ENCODE measurements around the gene TIMMDC1. TPM values are rescaled to one million over a fixed set of nuclear protein-coding genes. Genes with fewer than 3 reads are reported as not detected.

Gene TIMMDC1
- polyA plus RNA-seq, 10 donors = 66.7 to 84.0 (median 74.9) TPM

- DNase-seq = no peak
Measured at GRCh38 chr3:119506631-119507030, 8.3 kb downstream of the TIMMDC1 start.

GRCh38 chr3:119507404-119507803 lies 9.1 kb downstream of the TIMMDC1 start:
- DNase-seq = no peak

- DNase-seq = no peak
Measured at GRCh38 chr3:119508172-119508845, 10.0 kb downstream of the TIMMDC1 start.

GRCh38 chr3:119510690-119511089 lies 12.3 kb downstream of the TIMMDC1 start:
- no peak for DNase-seq

GRCh38 chr3:119514637-119515036 lies 16.3 kb downstream of the TIMMDC1 start:
- no peak for DNase-seq

- no peak for DNase-seq
Measured at GRCh38 chr3:119517112-119517511, 18.8 kb downstream of the TIMMDC1 start.

- DNase-seq = no peak
Measured at GRCh38 chr3:119518026-119518425, 19.7 kb downstream of the TIMMDC1 start.

GRCh38 chr3:119524931-119525662 lies 26.8 kb downstream of the TIMMDC1 start:
- DNase-seq = peak in 1 of 3 donors; percentile 16

- DNase-seq = no peak
Measured at GRCh38 chr3:119527714-119528113, 29.4 kb downstream of the TIMMDC1 start.

- DNase-seq = peak in 1 of 3 donors; percentile 19
Measured at GRCh38 chr3:119529883-119530282, 31.5 kb downstream of the TIMMDC1 start.

- no peak for DNase-seq
Measured at GRCh38 chr3:119530456-119530855, 32.1 kb downstream of the TIMMDC1 start.

GRCh38 chr3:119531151-119531550 lies 32.8 kb downstream of the TIMMDC1 start:
- no peak for DNase-seq

- DNase-seq = no peak
Measured at GRCh38 chr3:119534296-119534695, 35.9 kb downstream of the TIMMDC1 start.

- DNase-seq = no peak
Measured at GRCh38 chr3:119536757-119537156, 38.4 kb downstream of the TIMMDC1 start.

GRCh38 chr3:119538772-119539171 lies 40.4 kb downstream of the TIMMDC1 start:
- no peak for DNase-seq

GRCh38 chr3:119541547-119541946 lies 43.2 kb downstream of the TIMMDC1 start:
- no peak for DNase-seq

- no peak for DNase-seq
Measured at GRCh38 chr3:119542168-119542767, 43.9 kb downstream of the TIMMDC1 start.

- DNase-seq = no peak
Measured at GRCh38 chr3:119543147-119543546, 44.8 kb downstream of the TIMMDC1 start.

GRCh38 chr3:119547227-119547626 lies 48.9 kb downstream of the TIMMDC1 start:
- no peak for DNase-seq

- DNase-seq = no peak
Measured at GRCh38 chr3:119548341-119548740, 50.0 kb downstream of the TIMMDC1 start.

GRCh38 chr3:119550192-119550910 lies 52.0 kb downstream of the TIMMDC1 start:
- DNase-seq = no peak

- no peak for DNase-seq
Measured at GRCh38 chr3:119551598-119551997, 53.3 kb downstream of the TIMMDC1 start.
